BLaER1 treated with 17β-estradiol and CSF1 and Interleukin-3, amounts not matched to agents 10 nM and 100 nM (cell line): ENCODE measurements around the gene SMIM24.

Source experiments
- H3K27ac ChIP-seq, 11 experiments: shearing (Covaris generic); formaldehyde crosslinking; 2 replicates each; pipeline ENCODE4 v1.8.1; 2022
- H3K27me3 ChIP-seq, 11 experiments: shearing (Covaris generic); formaldehyde crosslinking; 2 replicates each; pipeline ENCODE4 v1.8.1; 2022
- H3K36me3 ChIP-seq, 11 experiments: shearing (Covaris generic); formaldehyde crosslinking; 2 replicates each; pipeline ENCODE4 v1.8.1; 2022
- H3K4me1 ChIP-seq, 10 experiments: shearing (Covaris generic); formaldehyde crosslinking; 2 replicates each; pipeline ENCODE4 v1.8.1; 2022
- H3K4me2 ChIP-seq, 11 experiments: shearing (Covaris generic); formaldehyde crosslinking; 2 replicates each; pipeline ENCODE4 v1.8.1; 2022
- H3K4me3 ChIP-seq, 10 experiments: shearing (Covaris generic); formaldehyde crosslinking; 2 replicates each; pipeline ENCODE4 v1.8.1; 2022
- H3K9ac ChIP-seq, 11 experiments: shearing (Covaris generic); formaldehyde crosslinking; 2 replicates each; pipeline ENCODE4 v1.8.1; 2022
- H3K9me3 ChIP-seq, 11 experiments: shearing (Covaris generic); formaldehyde crosslinking; replicated peaks in 1 of 11; 2 replicates each; pipeline ENCODE4 v1.8.1; 2022
- H4K20me1 ChIP-seq, 11 experiments: shearing (Covaris generic); formaldehyde crosslinking; 2 replicates each; pipeline ENCODE4 v1.8.1; 2022
- Cebpa-rat ChIP-seq, 11 experiments: shearing (Covaris generic); IDR thresholded peaks; 2 replicates each; pipeline ENCODE4 v1.8.1; 2022

The SMIM24 gene

DNA sequence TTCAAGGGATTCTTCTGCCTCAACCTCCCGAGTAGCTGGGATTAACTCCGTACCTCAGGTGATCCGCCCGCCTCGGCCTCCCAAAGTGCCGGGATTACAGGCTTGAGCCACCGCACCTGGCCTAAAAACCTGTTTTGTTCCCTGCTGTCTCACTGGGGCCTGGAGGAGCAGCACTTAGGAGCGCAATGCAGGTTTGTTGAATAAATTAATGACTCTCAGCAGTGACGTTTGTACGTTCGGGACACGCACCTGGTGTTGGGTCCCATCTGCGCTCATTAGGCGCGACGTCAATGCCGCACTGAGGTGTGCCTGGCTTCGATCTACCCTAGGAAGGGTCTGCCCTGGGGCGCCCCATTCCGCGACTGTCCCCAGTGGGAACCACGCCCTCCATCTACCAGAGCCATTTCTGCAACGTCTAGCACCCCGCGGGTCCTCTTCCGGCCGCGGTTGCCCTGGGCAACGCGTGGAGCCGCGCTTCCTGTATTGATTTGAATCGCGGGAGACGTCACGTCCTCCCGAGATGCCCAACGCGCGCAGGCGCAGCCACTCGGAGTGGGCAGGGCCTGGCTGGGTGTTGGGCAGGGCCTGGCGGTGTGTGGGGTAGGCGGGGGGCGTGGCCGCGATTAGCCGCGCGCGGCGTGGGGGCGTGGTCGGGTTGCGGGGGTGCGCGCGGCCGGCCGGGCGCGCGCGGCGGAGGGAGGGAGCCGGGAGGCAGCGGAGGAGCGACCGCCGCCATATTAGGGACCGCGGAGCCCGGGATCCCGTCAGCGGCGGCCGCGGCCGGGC, 25.5 kb upstream of the SMIM24 start, which contains the start of gene FZR1:
FZR1 (plus strand) TSS at position 714 of the 786 bp plus-strand sequence. CDS start 16,679 bp downstream, outside the sequence.
- Histone ChIP-seq H4K20me1 (peaks cover 33 to 36% (median 35%) of the 10 kb centered on the region in 11 experiments), H3K27ac (peak within 1 kb of the TSS; percentile 90 to 97 (median 94)), H3K9ac (peak within 1 kb of the TSS; percentile 94 to 100 (median 98)), H3K4me1 (peaks cover 34 to 53% (median 39%) of the 10 kb centered on the region in 10 experiments), H3K27me3 (no peaks in the 10 kb centered on the region), H3K9me3 (no peaks in the 10 kb centered on the region), H3K36me3 (peaks cover 16 to 28% (median 23%) of the 10 kb centered on the region in 11 experiments), H3K4me3 (peak within 1 kb of the TSS; percentile 92 to 100 (median 96)), H3K4me2 (peak within 1 kb of the TSS; percentile 95 to 99 (median 97))
- TF ChIP-seq Cebpa-rat (IDR thresholded peaks at IDR 0.05): no peak

DNA sequence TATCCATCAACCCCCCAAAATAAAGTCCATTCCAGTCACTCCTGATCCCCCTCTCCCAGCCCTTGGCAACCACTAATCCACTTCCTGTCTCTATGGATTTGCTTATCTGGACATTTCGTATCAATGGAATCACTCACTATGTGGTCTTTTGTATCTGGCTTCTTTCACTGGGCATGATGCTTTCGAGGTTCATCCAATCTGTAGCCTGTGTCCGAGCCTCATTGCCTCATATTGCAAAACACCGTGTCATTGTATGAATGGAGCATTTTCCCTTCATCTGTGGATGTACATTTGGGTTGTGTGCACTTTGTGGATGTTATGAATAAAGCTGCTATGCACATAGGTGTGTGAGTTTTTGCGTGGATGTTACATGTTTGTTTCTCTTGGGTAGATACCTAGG, 24.4 kb upstream of the SMIM24 start:
- Histone ChIP-seq H3K27me3 (no peaks in the 10 kb centered on the region), H3K9ac (peak overlapping the region in 1 of 11 experiments; percentile 98; a peak in 1 of 22 replicates), H3K27ac (peak overlapping the region in 9 of 11 experiments; percentile 86 to 97 (median 94); a peak in 11 of 22 replicates), H3K4me3 (no peak overlapping the region), H3K4me1 (peaks cover 37 to 49% (median 41%) of the 10 kb centered on the region in 10 experiments), H4K20me1 (peaks cover 22 to 27% (median 24%) of the 10 kb centered on the region in 11 experiments), H3K9me3 (no peaks in the 10 kb centered on the region), H3K4me2 (peak overlapping the region; percentile 83 to 99 (median 91); a peak in 20 of 22 replicates), H3K36me3 (peaks cover 5 to 17% (median 13%) of the 10 kb centered on the region in 11 experiments; a peak in 19 of 22 replicates)
- no peak for TF ChIP-seq Cebpa-rat (IDR thresholded peaks at IDR 0.05)

DNA sequence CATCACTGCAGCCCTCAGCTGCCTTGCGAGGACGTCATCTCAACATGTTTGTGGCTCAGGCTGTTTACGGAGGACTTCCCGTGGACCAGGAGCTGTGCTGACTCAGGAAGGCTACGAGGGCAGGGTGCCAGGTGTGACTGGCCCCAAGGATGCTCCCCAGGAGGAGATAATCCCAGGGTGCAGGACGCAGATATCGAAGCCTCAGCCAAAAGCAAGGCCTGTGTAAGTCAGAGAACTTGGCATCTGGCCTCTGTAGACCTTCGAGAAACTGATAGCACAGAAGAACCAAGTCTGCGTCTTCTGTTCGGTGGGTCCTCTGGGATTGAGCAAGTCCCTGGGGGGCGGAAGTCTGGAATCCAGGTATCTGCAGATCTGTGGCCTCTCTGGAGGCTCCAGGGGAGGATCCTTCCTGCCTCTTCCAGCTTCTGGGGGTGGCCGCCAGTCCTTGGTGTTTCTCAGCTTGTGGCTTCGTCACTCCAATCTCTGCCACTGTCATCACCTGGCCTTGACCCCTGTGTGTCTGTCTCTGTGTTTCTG, 22.8 kb upstream of the SMIM24 start:
- no peak for TF ChIP-seq Cebpa-rat (IDR thresholded peaks at IDR 0.05)
- no peak overlapping the region for H3K4me2 ChIP-seq
- H3K9me3 ChIP-seq: no peaks in the 10 kb centered on the region
- H3K36me3 ChIP-seq: peaks cover 0 to 3% (median under 1%) of the 10 kb centered on the region in 11 experiments; a peak in 6 of 22 replicates
- H3K4me3 ChIP-seq: no peak overlapping the region
- H3K9ac ChIP-seq: peak overlapping the region in 3 of 11 experiments; percentile 2 to 33 (median 9); a peak in 1 of 22 replicates
- H3K4me1 ChIP-seq: peaks cover 33 to 42% (median 34%) of the 10 kb centered on the region in 10 experiments
- H3K27me3 ChIP-seq: no peaks in the 10 kb centered on the region
- H3K27ac ChIP-seq: no peak overlapping the region
- H4K20me1 ChIP-seq: peaks cover 6 to 20% (median 9%) of the 10 kb centered on the region in 11 experiments; a peak in 19 of 22 replicates

DNA sequence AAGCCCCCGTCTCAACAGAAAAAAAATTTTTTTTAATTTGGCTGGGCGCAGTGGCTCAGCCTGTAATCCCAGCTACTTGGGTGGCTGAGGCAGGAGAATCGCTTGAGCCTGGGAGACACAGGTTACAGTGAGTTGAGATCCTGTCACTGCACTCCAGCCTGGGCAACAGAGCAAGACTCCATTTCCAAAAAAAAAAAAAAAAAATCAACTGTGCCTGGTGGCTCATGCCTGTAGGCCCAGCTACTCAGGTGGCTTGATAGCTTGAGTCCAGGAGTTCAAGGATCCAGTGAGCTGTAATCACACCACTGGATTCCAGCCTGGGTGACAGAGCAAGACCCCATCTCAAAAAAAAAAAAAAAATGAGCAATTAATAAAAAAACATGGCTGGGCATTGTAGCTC, 21.5 kb upstream of the SMIM24 start:
- Histone ChIP-seq H3K36me3 (peaks cover 7 to 16% (median 13%) of the 10 kb centered on the region in 11 experiments), H3K9ac (no peak overlapping the region), H3K27ac (no peak overlapping the region), H3K9me3 (no peaks in the 10 kb centered on the region), H3K4me3 (no peak overlapping the region), H3K27me3 (no peaks in the 10 kb centered on the region), H3K4me2 (no peak overlapping the region), H4K20me1 (peaks cover 0 to 25% (median 9%) of the 10 kb centered on the region in 11 experiments; a peak in 14 of 22 replicates), H3K4me1 (peaks cover 23 to 32% (median 25%) of the 10 kb centered on the region in 10 experiments)
- TF ChIP-seq Cebpa-rat (IDR thresholded peaks at IDR 0.05): no peak

DNA sequence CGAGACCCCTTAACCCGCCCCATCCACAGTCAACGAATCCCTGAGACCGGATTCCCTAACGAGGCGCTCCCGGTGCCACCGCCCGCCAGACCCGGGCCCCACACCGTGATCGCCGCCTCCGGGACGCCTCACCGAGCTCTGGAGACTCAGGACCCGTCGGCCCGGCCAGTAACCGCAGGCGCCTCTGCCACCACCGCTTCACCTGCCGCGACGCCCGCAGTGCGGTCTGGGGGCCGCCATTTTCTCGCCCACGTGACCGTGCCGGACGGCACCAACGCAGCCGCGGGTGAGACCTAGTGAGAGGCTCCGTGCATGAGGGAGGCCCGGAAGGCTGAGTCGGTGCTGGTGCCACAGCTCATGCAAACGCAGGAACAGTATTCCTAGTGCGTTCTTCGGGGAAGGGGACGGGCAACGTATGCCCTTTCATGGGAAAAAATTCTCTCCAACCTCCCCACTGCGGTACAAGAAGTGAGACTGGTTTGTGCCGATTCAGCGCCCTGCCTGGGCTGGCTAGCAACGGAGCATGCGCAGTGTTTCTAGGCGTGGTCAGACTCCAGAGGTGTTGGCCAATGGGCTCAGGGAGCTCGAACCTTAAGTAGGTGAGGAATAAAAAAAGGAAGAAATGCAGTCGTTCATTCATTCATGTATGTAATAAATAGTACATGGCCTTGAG, 20.2 kb upstream of the SMIM24 start, which contains the start of gene DOHH:
DOHH (minus strand) TSS at position 246 of the 673 bp plus-strand sequence. CDS start 3,860 bp downstream, outside the sequence.
- H3K9me3 ChIP-seq: no peaks in the 10 kb centered on the region

DNA sequence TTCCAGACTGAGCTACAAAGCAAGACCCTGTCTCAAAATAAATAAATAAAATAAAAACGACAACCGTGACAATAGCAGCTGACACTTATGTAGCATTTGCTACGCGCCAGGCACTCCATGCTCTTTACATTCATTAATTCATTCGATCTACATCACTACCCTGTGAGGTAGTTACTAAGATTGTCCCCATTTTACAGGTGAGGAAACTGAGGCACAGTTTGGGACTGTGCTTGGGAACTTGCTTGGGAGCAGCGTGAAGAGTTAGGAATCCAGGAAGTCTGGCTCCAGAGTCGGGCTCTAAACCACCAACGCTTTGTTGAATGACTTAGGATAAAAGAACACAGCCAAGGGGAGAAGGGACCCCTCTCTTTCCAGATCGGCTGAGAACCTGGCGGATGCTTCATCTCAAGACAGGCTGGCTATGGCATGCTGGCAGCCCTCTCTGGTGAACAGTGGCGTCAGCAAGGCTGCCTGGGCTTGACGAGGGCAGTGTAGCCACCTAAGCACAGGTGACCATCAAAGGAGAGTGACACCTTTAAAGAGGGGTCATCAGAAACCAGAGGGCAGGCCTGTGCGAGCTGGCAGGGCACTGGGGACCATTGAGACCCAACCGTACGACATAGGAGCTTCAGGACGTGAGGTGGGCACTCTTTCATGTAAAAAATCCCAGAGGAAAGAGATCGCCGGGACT, 19.6 kb upstream of the SMIM24 start:
- TF ChIP-seq Cebpa-rat (IDR thresholded peaks at IDR 0.05): no peak
- H3K27ac ChIP-seq: peak overlapping the region; percentile 97 to 99 (median 98)

More for the DNA sequence above, 20.2 kb upstream of the SMIM24 start, which contains the start of gene DOHH:
- peak within 1 kb of the TSS; percentile 94 to 99 (median 96) for H3K9ac ChIP-seq
- no peaks in the 10 kb centered on the region for H3K27me3 ChIP-seq
- H3K4me3 ChIP-seq: peak within 1 kb of the TSS; percentile 77 to 99 (median 92)
- H3K4me2 ChIP-seq: peak within 1 kb of the TSS; percentile 90 to 99 (median 96)
- H3K27ac ChIP-seq: peak within 1 kb of the TSS; percentile 97 to 99 (median 98)
- peaks cover 19 to 28% (median 25%) of the 10 kb centered on the region in 11 experiments for H3K36me3 ChIP-seq
- H4K20me1 ChIP-seq: peaks cover 0 to 33% (median 14%) of the 10 kb centered on the region in 11 experiments; a peak in 14 of 22 replicates
- peaks cover 22 to 30% (median 23%) of the 10 kb centered on the region in 10 experiments for H3K4me1 ChIP-seq
- TF ChIP-seq Cebpa-rat (IDR thresholded peaks at IDR 0.05): no peak

DNA sequence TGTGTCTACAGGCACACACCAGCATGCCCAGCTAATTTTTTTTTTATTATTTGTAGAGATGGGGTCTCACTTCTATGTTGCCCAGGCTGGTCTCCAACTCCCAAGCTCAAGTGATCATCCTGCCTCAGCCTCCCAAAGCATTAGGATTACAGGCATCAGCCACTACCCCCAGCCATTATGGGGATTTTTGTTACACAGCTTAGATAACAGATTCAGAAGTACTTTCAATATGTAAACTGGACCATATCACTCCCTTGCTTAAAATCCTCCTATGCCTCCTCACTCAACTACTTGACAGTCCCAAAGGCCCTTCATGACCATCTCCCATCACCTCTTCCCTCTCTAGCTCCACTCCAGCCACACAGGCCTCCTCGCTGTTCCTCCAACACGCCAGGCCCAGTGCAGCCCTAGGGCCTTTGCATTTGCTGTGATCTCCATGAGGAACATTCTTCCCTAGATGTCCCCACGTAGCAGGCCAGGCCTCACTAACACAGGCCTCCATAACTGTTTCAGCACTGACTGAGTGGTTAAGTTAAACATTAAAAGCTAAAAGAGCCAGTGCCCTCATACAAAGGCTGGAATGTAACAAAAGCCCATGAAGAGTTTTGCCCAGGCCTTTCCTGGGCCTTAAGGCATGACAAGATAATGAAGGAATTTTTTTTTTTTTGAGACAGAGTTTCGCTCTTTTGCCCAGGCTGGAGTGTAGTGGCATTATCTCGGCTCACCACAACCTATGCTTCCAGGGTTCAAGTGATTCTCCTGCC, 17.6 kb upstream of the SMIM24 start:
- no peak overlapping the region for H3K4me3 ChIP-seq
- H3K4me2 ChIP-seq: no peak overlapping the region
- H3K9me3 ChIP-seq: no peaks in the 10 kb centered on the region
- peak overlapping the region in 1 of 11 experiments; percentile 7; a peak in 1 of 22 replicates for H3K9ac ChIP-seq
- peaks cover 10 to 18% (median 12%) of the 10 kb centered on the region in 10 experiments for H3K4me1 ChIP-seq
- H3K36me3 ChIP-seq: peaks cover 45 to 55% (median 51%) of the 10 kb centered on the region in 11 experiments
- no peak overlapping the region for H3K27ac ChIP-seq
- H3K27me3 ChIP-seq: no peaks in the 10 kb centered on the region
- no peak for TF ChIP-seq Cebpa-rat (IDR thresholded peaks at IDR 0.05)
- H4K20me1 ChIP-seq: peaks cover 0 to 47% (median 29%) of the 10 kb centered on the region in 11 experiments; a peak in 14 of 22 replicates

More for the DNA sequence above, 19.6 kb upstream of the SMIM24 start:
- Histone ChIP-seq H3K36me3 (peaks cover 26 to 35% (median 32%) of the 10 kb centered on the region in 11 experiments), H3K4me2 (peak overlapping the region; percentile 90 to 99 (median 96)), H3K9ac (peak overlapping the region; percentile 94 to 99 (median 96)), H3K27me3 (no peaks in the 10 kb centered on the region), H3K9me3 (no peaks in the 10 kb centered on the region), H3K4me3 (peak overlapping the region; percentile 77 to 99 (median 92)), H3K4me1 (peaks cover 15 to 23% (median 17%) of the 10 kb centered on the region in 10 experiments), H4K20me1 (peaks cover 0 to 33% (median 14%) of the 10 kb centered on the region in 11 experiments; a peak in 14 of 22 replicates)
